Bronchial epithelial cell (primary cell): ENCODE data around the gene WDR74. TPM values are rescaled to one million over a fixed set of nuclear protein-coding genes. Genes with fewer than 3 reads are reported as not detected.

ENCODE experiments used
- DNase-seq: peaks from one replicate; pipeline ENCODE4 v3.0.0-alpha.2; 2010; ENCODE audit warnings: low read depth
- FAIRE-seq: peaks from 2 replicates; lab custom pipeline; 2011; peaks lifted over from hg19 to GRCh38; lab: Jason Lieb, UNC
- H3K27me3 ChIP-seq: 2 replicates; pipeline ENCODE4 v1.5.1; 2011; ENCODE audit warnings: low read length; ENCODE audit not compliant: control insufficient read depth, insufficient read depth
- H3K36me3 ChIP-seq: 2 replicates; pipeline ENCODE4 v1.5.1; 2011; ENCODE audit warnings: low read length; ENCODE audit not compliant: control insufficient read depth, insufficient read depth
- H3K4me3 ChIP-seq: 2 replicates; pipeline ENCODE4 v1.5.1; 2011; ENCODE audit warnings: mild to moderate bottlenecking, low read depth, low read length, control low read depth
- CTCF ChIP-seq: IDR thresholded peaks from 2 replicates; pipeline ENCODE4 v1.5.1; 2011; ENCODE audit warnings: mild to moderate bottlenecking, moderate library complexity, low read length, control low read depth, inconsistent platforms; ENCODE audit not compliant: insufficient read depth, severe bottlenecking
- total RNA-seq: library from RNA; depleted of rRNA; stranded (reverse); fragments of >200 nt; gene quantifications from 2 replicates; pipeline ENCODE4 v1.2.1, GENCODE V29; 2014

The WDR74 gene
- total RNA-seq, 1 donor from 2014 or later = 113 TPM

GRCh38 chr11:62788991-62789390 lies 50.4 kb downstream of the WDR74 start:
- DNase-seq (no peak), FAIRE-seq (no peak)
- Histone ChIP-seq H3K4me3 (no peak overlapping the region), H3K27me3 (no peaks in the 10 kb centered on the region), H3K36me3 (peaks cover 4% of the 10 kb centered on the region)
- TF ChIP-seq CTCF = peak; percentile 5

- H3K36me3 ChIP-seq = peaks cover 3% of the 10 kb centered on the region
- peak; percentile 96 for DNase-seq
These were observed 52.2 kb downstream of the WDR74 start, which contains the start of gene TMEM179B for GRCh38 chr11:62787005-62787759. TMEM179B (plus strand) TSS chr11:62787402; CDS start chr11:62787432, 30 bp downstream.

DNA sequence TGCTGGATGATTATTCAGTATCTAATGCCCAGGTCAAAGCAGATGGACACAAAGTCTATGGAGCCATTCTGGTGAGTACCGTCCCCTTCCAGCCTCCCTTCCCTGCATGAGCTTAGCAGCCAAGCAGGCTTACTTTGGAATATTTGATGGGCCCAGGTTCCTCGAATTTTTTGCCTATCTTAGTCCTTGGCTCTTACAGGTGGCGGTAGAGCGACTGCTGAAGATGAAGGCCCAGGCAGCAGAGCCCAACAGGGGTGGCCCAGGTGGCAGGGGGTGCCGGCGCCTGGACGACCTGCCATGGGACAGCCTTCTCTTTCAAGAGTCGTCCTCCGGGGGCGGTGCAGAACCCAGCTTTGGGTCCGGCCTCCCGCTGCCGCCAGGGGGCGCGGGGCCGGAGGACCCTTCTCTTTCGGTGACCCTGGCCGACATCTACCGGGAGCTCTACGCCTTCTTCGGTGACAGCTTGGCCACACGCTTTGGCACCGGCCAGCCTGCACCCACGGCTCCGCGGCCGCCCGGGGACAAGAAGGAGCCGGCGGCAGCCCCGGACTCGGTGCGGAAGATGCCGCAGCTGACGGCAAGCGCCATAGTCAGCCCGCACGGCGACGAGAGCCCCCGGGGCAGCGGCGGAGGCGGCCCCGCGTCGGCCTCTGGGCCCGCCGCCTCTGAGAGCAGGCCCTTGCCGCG lies 52.9 kb downstream of the WDR74 start:
- peaks cover 3% of the 10 kb centered on the region for H3K36me3 ChIP-seq
- DNase-seq (peak; percentile 52), FAIRE-seq (no peak)
- H3K4me3 ChIP-seq = peak overlapping the region; percentile 80
- TF ChIP-seq CTCF = peak; percentile 100
- no peaks in the 10 kb centered on the region for H3K27me3 ChIP-seq

More at GRCh38 chr11:62787005-62787759, 52.2 kb downstream of the WDR74 start, which contains the start of gene TMEM179B:
- no peak for FAIRE-seq
- TF ChIP-seq CTCF = peak; percentile 87
- Histone ChIP-seq H3K4me3 (peak within 1 kb of the TSS; percentile 80), H3K27me3 (no peaks in the 10 kb centered on the region)

Other genes with a start within 250 kb of the WDR74 start
- 7.0 and 9.5 TPM in 2 replicates for gene TUT1, start 248.1 kb downstream of the WDR74 start, total RNA-seq
- gene MTA2, start 237.7 kb downstream of the WDR74 start, total RNA-seq = 150 and 162 TPM in 2 replicates
- gene EML3, start 226.8 kb downstream of the WDR74 start, total RNA-seq = 10.0 and 11.1 TPM in 2 replicates
- gene ROM1, start 226.3 kb downstream of the WDR74 start, total RNA-seq = 2.6 and 2.8 TPM in 2 replicates
- 24.2 and 26.2 TPM in 2 replicates for gene B3GAT3, start 217.6 kb downstream of the WDR74 start, total RNA-seq
- 138 TPM in 2 replicates for gene GANAB, start 193.0 kb downstream of the WDR74 start, total RNA-seq
- 17.1 and 19.8 TPM in 2 replicates for gene INTS5, start 186.3 kb downstream of the WDR74 start, total RNA-seq
- gene C11orf98, start 174.4 kb downstream of the WDR74 start, total RNA-seq = 79.5 and 83.7 TPM in 2 replicates
- 12.3 and 21.3 TPM in 2 replicates for gene CSKMT, start 174.3 kb downstream of the WDR74 start, total RNA-seq
- gene UQCC3, start 167.9 kb downstream of the WDR74 start, total RNA-seq = 27.9 and 29.4 TPM in 2 replicates
- gene LBHD1, start 167.3 kb downstream of the WDR74 start, total RNA-seq = 0.77 and 1.1 TPM in 2 replicates
- 176 and 227 TPM in 2 replicates for gene UBXN1, start 160.5 kb downstream of the WDR74 start, total RNA-seq
- gene LRRN4CL, start 150.1 kb downstream of the WDR74 start, total RNA-seq = 0.26 and 1.2 TPM in 2 replicates
- gene BSCL2, start 132.2 kb downstream of the WDR74 start, total RNA-seq = 23.7 and 42.0 TPM in 2 replicates
- gene GNG3, start 131.9 kb downstream of the WDR74 start, total RNA-seq = not detected in 2 replicates
- gene HNRNPUL2, start 112.1 kb downstream of the WDR74 start, total RNA-seq = 9.2 and 15.2 TPM in 2 replicates
- 21.4 and 27.4 TPM in 2 replicates for gene TTC9C, start 111.1 kb downstream of the WDR74 start, total RNA-seq
- 11.0 and 11.6 TPM in 2 replicates for gene ZBTB3, start 85.4 kb downstream of the WDR74 start, total RNA-seq
- 102 and 121 TPM in 2 replicates for gene POLR2G, start 78.0 kb downstream of the WDR74 start, total RNA-seq
- gene TAF6L, start 68.2 kb downstream of the WDR74 start, total RNA-seq = 16.6 and 17.1 TPM in 2 replicates
- gene TMEM179B, start 52.2 kb downstream of the WDR74 start, total RNA-seq = 19.0 and 30.0 TPM in 2 replicates
- 18.6 and 19.5 TPM in 2 replicates for gene TMEM223, start 47.6 kb downstream of the WDR74 start, total RNA-seq
- gene NXF1, start 34.1 kb downstream of the WDR74 start, total RNA-seq = 13.4 and 15.3 TPM in 2 replicates
- gene STX5, start 7.5 kb downstream of the WDR74 start, total RNA-seq = 31.3 and 36.2 TPM in 2 replicates
- not detected in 2 replicates for gene TEX54, start 6.7 kb downstream of the WDR74 start, total RNA-seq
- 1,292 and 1,548 TPM in 2 replicates for gene SLC3A2, start 41.3 kb upstream of the WDR74 start, total RNA-seq
- gene CHRM1, start 81.8 kb upstream of the WDR74 start, total RNA-seq = not detected in 2 replicates
- not detected in 2 replicates for gene SLC22A6, start 145.4 kb upstream of the WDR74 start, total RNA-seq
- not detected in 2 replicates for gene SLC22A8, start 176.3 kb upstream of the WDR74 start, total RNA-seq